K562 (cell line): ENCODE data around the gene LONP1. TPM values are rescaled to one million over a fixed set of nuclear protein-coding genes. Genes with fewer than 3 reads are reported as not detected.

Experiments
- ATAC-seq: fragments of 200-7000 bp; cut with Tn5 transposase; 3 replicates; pipeline ENCODE4 v1.9.1; 2020; ENCODE audit warnings: moderate library complexity
- BruUV-seq: library from RNA; stranded (reverse); fragments of 400-500 nt; replicated peaks from 2 replicates; lab custom pipeline; 2021; lab: Mats Ljungman, UMichigan
- CTCF ChIA-PET: fragments of 300-600 bp; formaldehyde crosslinking; extraction: SDS; loops from one replicate; lab custom pipeline; 2021; ENCODE audit warnings: low intra/inter-chr PET ratio; lab: Yijun Ruan, JAX
- POLR2A ChIA-PET: fragments of 300-600, 350-650 bp; sonication (Branson Sonifier 250); formaldehyde crosslinking; extraction: SDS; loops from one replicate; lab custom pipeline; 2021; ENCODE audit warnings: antibody characterized with exemption, inconsistent platforms; lab: Yijun Ruan, JAX
- DNase-seq, 4 experiments: peaks; one replicate each; pipeline versions ENCODE4 v3.0.0 to v3.0.0-alpha.2; 2011 to 2018; ENCODE audit warnings: low spot score in 3 of 4, mixed read lengths in 3 of 4; ENCODE audit errors: extremely low read depth in 1 of 4
- FAIRE-seq: peaks from 2 replicates; lab custom pipeline; 2011; peaks lifted over from hg19 to GRCh38; lab: Jason Lieb, UNC
- H2AFZ ChIP-seq: 2 replicates; pipeline ENCODE4 v1.6.0; 2011; ENCODE audit warnings: low read depth, low read length, control low read depth, inconsistent platforms
- H3K27ac ChIP-seq: fragments of 200-600 bp; 3 replicates; pipeline ENCODE4 v1.8.0; 2011; ENCODE audit warnings: low read depth, mild to moderate bottlenecking, control low read depth, inconsistent platforms, low read length, moderate library complexity, mixed read lengths; ENCODE audit errors: extremely low read depth
- H3K27me3 ChIP-seq, 2 experiments: fragments of 300-600 bp in 1 of 2; 2 replicates in 1 of 2; 3 replicates in 1 of 2; pipeline versions ENCODE4 v1.6.0 to v1.8.0; 2011; ENCODE audit warnings: inconsistent platforms in 2 of 2, low read length in 2 of 2, mild to moderate bottlenecking in 1 of 2, mixed read lengths in 1 of 2, moderate library complexity in 1 of 2; ENCODE audit not compliant: control insufficient read depth in 2 of 2, insufficient read depth in 2 of 2
- H3K36me3 ChIP-seq: fragments of 300-600 bp; 3 replicates; pipeline ENCODE4 v1.8.0; 2011; ENCODE audit warnings: mild to moderate bottlenecking, low read length, inconsistent platforms; ENCODE audit not compliant: control insufficient read depth, insufficient read depth
- H3K4me1 ChIP-seq, 2 experiments: fragments of 200-600 bp in 1 of 2; replicated peaks in 1 of 2; 2 replicates in 1 of 2; 3 replicates in 1 of 2; pipeline versions ENCODE4 v1.5.1 to v1.8.0; 2011; ENCODE audit warnings: inconsistent platforms in 2 of 2, low read length in 2 of 2, mild to moderate bottlenecking in 1 of 2, mixed read lengths in 1 of 2, moderate library complexity in 1 of 2; ENCODE audit not compliant: control insufficient read depth in 2 of 2, insufficient read depth in 2 of 2
- H3K4me2 ChIP-seq: 2 replicates; pipeline ENCODE4 v1.6.1; 2011; ENCODE audit warnings: low read length, control low read depth, inconsistent platforms, mixed read lengths; ENCODE audit not compliant: insufficient read depth
- H3K4me3 ChIP-seq: fragments of 200-600 bp; sonication (generic), shearing (Covaris generic); 2 replicates; pipeline ENCODE4 v1.5.1; 2016; ENCODE audit warnings: control low read depth, inconsistent platforms
- H3K79me2 ChIP-seq: fragments of 200-600 bp; 3 replicates; pipeline ENCODE4 v1.8.0; 2011; ENCODE audit warnings: low read length, inconsistent platforms; ENCODE audit not compliant: control insufficient read depth, insufficient read depth
- H3K9ac ChIP-seq, 2 experiments: 2 replicates each; pipeline versions ENCODE4 v1.6.0 to v1.6.1; 2011; ENCODE audit warnings: low read depth in 2 of 2, low read length in 2 of 2, control low read depth in 1 of 2, inconsistent platforms in 1 of 2, mild to moderate bottlenecking in 1 of 2, mixed read lengths in 1 of 2; ENCODE audit not compliant: insufficient read depth in 1 of 2
- H3K9me1 ChIP-seq: one replicate; pipeline ENCODE4 v1.6.0; 2011; ENCODE audit warnings: inconsistent platforms, mild to moderate bottlenecking, low read length, moderate library complexity; ENCODE audit not compliant: control insufficient read depth, insufficient read depth
- H3K9me3 ChIP-seq: replicated peaks from 2 replicates; pipeline ENCODE4 v1.5.1; 2011; ENCODE audit warnings: low read depth, low read length, inconsistent platforms; ENCODE audit not compliant: control insufficient read depth, insufficient read depth
- H4K20me1 ChIP-seq: replicated peaks from 2 replicates; pipeline ENCODE4 v1.6.1; 2011; ENCODE audit warnings: low read length, inconsistent platforms, mixed read lengths; ENCODE audit not compliant: control insufficient read depth, insufficient read depth
- CREB3 ChIP-seq: fragments of 450-650 bp; conservative IDR thresholded peaks from 2 replicates; pipeline ENCODE4 v1.6.1; 2016; ENCODE audit warnings: missing genetic modification characterization, low read depth, mild to moderate bottlenecking, missing compliant biosample characterization, moderate library complexity
- HBP1 ChIP-seq: fragments of 450-650 bp; formaldehyde crosslinking; IDR thresholded peaks from 2 replicates; pipeline ENCODE4 v1.4.0; 2022; ENCODE audit warnings: missing genetic modification characterization
- HDGF ChIP-seq: fragments of 450-650 bp; IDR thresholded peaks from 2 replicates; pipeline ENCODE4 v1.6.1; 2016
- ID3 ChIP-seq, 2 experiments: fragments of 250-450 bp in 1 of 2; fragments of 450-650 bp in 1 of 2; sonication (Bioruptor Pico) in 1 of 2; IDR thresholded peaks; 2 replicates each; pipeline versions ENCODE4 v1.6.1 to v1.8.0; 2016 to 2021; ENCODE audit warnings: mild to moderate bottlenecking in 2 of 2, moderate library complexity in 2 of 2, missing compliant biosample characterization in 1 of 2, missing genetic modification characterization in 1 of 2
- KDM1A ChIP-seq, 2 experiments: fragments of 450-650 bp; IDR thresholded peaks; 2 replicates each; pipeline ENCODE4 v1.6.1; 2016; ENCODE audit warnings: mild to moderate bottlenecking in 2 of 2
- MCM3 ChIP-seq: fragments of 450-650 bp; IDR thresholded peaks from 2 replicates; pipeline ENCODE4 v1.6.1; 2016
- NCOA1 ChIP-seq: fragments of 450-650 bp; IDR thresholded peaks from 2 replicates; pipeline ENCODE4 v1.6.1; 2016; ENCODE audit warnings: low read depth
- NFIC ChIP-seq: fragments of 450-650 bp; IDR thresholded peaks from 2 replicates; pipeline ENCODE4 v1.6.1; 2017; ENCODE audit warnings: mild to moderate bottlenecking, inconsistent platforms
- PBX2 ChIP-seq, 2 experiments: IDR thresholded peaks in 1 of 2; conservative IDR thresholded peaks in 1 of 2; 2 replicates each; pipeline ENCODE4 v1.6.1; 2016; ENCODE audit warnings: low read depth in 2 of 2, mild to moderate bottlenecking in 1 of 2, missing compliant biosample characterization in 1 of 2, missing genetic modification characterization in 1 of 2, moderate library complexity in 1 of 2
- STAG1 ChIP-seq: sonication (generic); formaldehyde crosslinking; IDR thresholded peaks from 2 replicates; pipeline ENCODE4 v1.5.0; 2020; ENCODE audit warnings: missing genetic modification reagents, borderline replicate concordance
- ZBTB2 ChIP-seq: fragments of 450-650 bp; IDR thresholded peaks from 2 replicates; pipeline ENCODE4 v1.6.1; 2016; ENCODE audit warnings: antibody characterized with exemption
- ZKSCAN8 ChIP-seq: fragments of 200-800 bp; sonication (Bioruptor generic); IDR thresholded peaks from 2 replicates; pipeline ENCODE4 v1.6.1; 2016; ENCODE audit warnings: missing genetic modification characterization, missing compliant biosample characterization
- ZNF324 ChIP-seq: fragments of 250-450 bp; sonication (Bioruptor Pico); IDR thresholded peaks from 2 replicates; pipeline ENCODE4 v1.4.0; 2020; ENCODE audit warnings: mild to moderate bottlenecking
- WGBS: fragments of 100-300 bp; shearing (Covaris generic); methylation state at CpG from one replicate; pipeline ENCODE4 v1.1.6; 2016; ENCODE audit warnings: low coverage, mixed read lengths; ENCODE audit not compliant: insufficient coverage; ENCODE audit errors: missing lambda C conversion rate; 5-methylcytosine and 5-hydroxymethylcytosine counted together
- in situ Hi-C: fragments of 300-500 bp; cut with MboI; formaldehyde crosslinking; loops from 4 replicates; pipeline ENCODE4 v1.15.0; 2018; ENCODE audit warnings: inconsistent platforms, mixed read lengths
- intact Hi-C: fragments of 100-400 bp; cut with micrococcal nuclease; formaldehyde crosslinking; loops from 2 replicates; pipeline ENCODE4 v1.14.2; 2022
- polyA plus RNA-seq, 8 experiments: library from polyadenylated mRNA; depleted of rRNA in 4 of 8; stranded (reverse) in 5 of 8; unstranded in 3 of 8; fragments of >200 nt; fragmentation: Nextera tagmentation in 2 of 8; fragmentation: Illumina TruSeq in 1 of 8; extraction: Ambion mirVana in 2 of 8; extraction: Trizol in 1 of 8; gene quantifications; 2 replicates each; pipeline versions ENCODE4 v1.2.1 to v1.2.3, GENCODE V29; 2011 to 2014; ENCODE audit warnings: inconsistent platforms in 1 of 8, missing spikeins in 1 of 8
- total RNA-seq, 7 experiments: library from RNA; depleted of rRNA in 6 of 7; stranded (reverse); fragments of >200 nt in 6 of 7; fragmentation: Illumina TruSeq in 2 of 7; extraction: Trizol in 2 of 7; gene quantifications; 2 replicates each; pipeline versions ENCODE4 v1.2.1 to v1.2.3, GENCODE V29; 2011 to 2021; ENCODE audit warnings: low replicate concordance in 1 of 7

Gene LONP1
- total and polyA plus RNA-seq, 9 of the 15 experiments (the other 6 are each of a cell fraction or from before 2014, with no cell fraction given) = 1.1 to 238 (median 84.5) TPM

GRCh38 chr19:5681391-5682106 is 38.4 kb downstream of the LONP1 start:
- intact Hi-C loops (loop anchor here (10.0 kb wide), 1 partner anchor 57 kb away; the partner anchor contains the start of genes SAFB and SAFB2), in situ Hi-C loops (no loop called here)
- H3K27me3 ChIP-seq = no peaks in the 10 kb centered on the region
- H3K4me1 ChIP-seq = peaks cover 25 to 68% of the 10 kb centered on the region in 2 experiments
- no peak for ATAC-seq
- H2AFZ ChIP-seq = peak overlapping the region; percentile 100
- no peak overlapping the region; the same call in 1 of the 3 replicates for H3K27ac ChIP-seq
- no peaks in the 10 kb centered on the region for H3K9me1 ChIP-seq
- H3K9me3 ChIP-seq = no peaks in the 10 kb centered on the region
- DNase-seq = no peak
- peak overlapping the region; percentile 93 to 100; a peak in 3 of 4 replicates for H3K9ac ChIP-seq
- peak overlapping the region; percentile 94 for H3K4me3 ChIP-seq
- POLR2A ChIA-PET = interaction anchor here (1.0 to 1.7 kb wide), 4 partner anchors 9 to 110 kb away, joined by 3 to 11 read pairs (median 5); partner anchors contain the start of genes CATSPERD, DUS3L and LONP1
- FAIRE-seq = no peak
- H3K36me3 ChIP-seq = peaks cover 17% of the 10 kb centered on the region; the same call in 2 of the 3 replicates
- H3K4me2 ChIP-seq = peak overlapping the region; percentile 99
- H3K79me2 ChIP-seq = peaks cover 12% of the 10 kb centered on the region
- CTCF ChIA-PET = interaction anchor here (0.6 kb wide), 1 partner anchor 12 kb away, joined by 6 read pairs; no protein-coding TSS in a partner anchor
- peaks cover 6% of the 10 kb centered on the region; the same call in 1 of the 2 replicates for H4K20me1 ChIP-seq
- BruUV-seq = no TSS peak
- WGBS = 31% methylated on average over 17 of the region's 17 CpGs
- TF ChIP-seq STAG1 (CRISPR knock-in tag) = no peak
- no peak for TF ChIP-seq ZBTB2
- TF ChIP-seq ZKSCAN8 (CRISPR knock-in tag) = no peak
- TF ChIP-seq PBX2 (CRISPR knock-in tag; IDR thresholded peaks at IDR 0.05; ENCODE audit: low read depth) = no peak
- 0 out of 2 replicates have a peak, but pooled peaks have one; percentile 10 for TF ChIP-seq PBX2 (tag; conservative IDR thresholded peaks at IDR 0.05; ENCODE audit: low read depth)
- TF ChIP-seq NCOA1 = no peak
- TF ChIP-seq ZNF324 (CRISPR knock-in tag) = no peak
- TF ChIP-seq KDM1A (IDR thresholded peaks at IDR 0.05) = peak; percentile 84; a peak in 3 of 4 replicates
- no peak for TF ChIP-seq CREB3 (tag)
- TF ChIP-seq MCM3 = peak; percentile 12; the same call in 1 of the 2 replicates
- peak; percentile 70; the same call in 1 of the 2 replicates for TF ChIP-seq HBP1 (CRISPR knock-in tag)
- TF ChIP-seq NFIC = peak; percentile 8; the same call in 1 of the 2 replicates
- no peak for TF ChIP-seq ID3 (CRISPR knock-in tag; IDR thresholded peaks at IDR 0.05)
- TF ChIP-seq ID3 (tag; IDR thresholded peaks at IDR 0.05) = no peak
- 0 out of 2 replicates have a peak, but pooled peaks have one; percentile 67 for TF ChIP-seq HDGF
